GM23248 (cell line): ENCODE measurements around the gene SLC16A8. TPM values are rescaled to one million over a fixed set of nuclear protein-coding genes. Genes with fewer than 3 reads are reported as not detected.
"Not testable (repeated sequence)": the region's sequence is repeated elsewhere in the genome, so short reads cannot be mapped to it uniquely, and the experiment has no call there.

ENCODE experiments used
- DNase-seq: peaks from one replicate; pipeline ENCODE4 v3.0.0-alpha.2; 2015
- H2AFZ ChIP-seq: fragments of 200-600 bp; sonication (generic); 2 replicates; pipeline ENCODE4 v1.6.1; 2016; ENCODE audit warnings: antibody characterized with exemption
- H3F3A ChIP-seq: fragments of 200-600 bp; sonication (generic); 2 replicates; pipeline ENCODE4 v1.6.1; 2016; ENCODE audit warnings: mild to moderate bottlenecking, antibody characterized with exemption, mixed run types; ENCODE audit not compliant: insufficient read depth
- H3K27ac ChIP-seq: fragments of 200-600 bp; sonication (generic); 2 replicates; pipeline ENCODE4 v1.5.1; 2016; ENCODE audit warnings: mild to moderate bottlenecking
- H3K27me3 ChIP-seq: fragments of 200-600 bp; sonication (generic); replicated peaks from 2 replicates; pipeline ENCODE4 v1.6.1; 2016; ENCODE audit warnings: mild to moderate bottlenecking; ENCODE audit not compliant: insufficient read depth
- H3K36me3 ChIP-seq: fragments of 200-600 bp; sonication (generic); 2 replicates; pipeline ENCODE4 v1.6.1; 2016; ENCODE audit warnings: low read depth, mild to moderate bottlenecking
- H3K4me1 ChIP-seq: fragments of 200-600 bp; sonication (generic); 2 replicates; pipeline ENCODE4 v1.6.1; 2016; ENCODE audit warnings: mild to moderate bottlenecking; ENCODE audit not compliant: insufficient read depth
- H3K4me2 ChIP-seq: fragments of 200-600 bp; sonication (generic); one replicate; pipeline ENCODE4 v1.6.1; 2016; ENCODE audit warnings: mild to moderate bottlenecking; ENCODE audit not compliant: unreplicated experiment
- H3K4me3 ChIP-seq: fragments of 200-600 bp; sonication (generic); 2 replicates; pipeline ENCODE4 v1.5.1; 2016; ENCODE audit warnings: mild to moderate bottlenecking
- H3K79me2 ChIP-seq: fragments of 200-600 bp; sonication (generic); 2 replicates; pipeline ENCODE4 v1.6.1; 2016; ENCODE audit warnings: mild to moderate bottlenecking; ENCODE audit not compliant: insufficient read depth
- H3K9ac ChIP-seq: fragments of 200-600 bp; sonication (generic); 2 replicates; pipeline ENCODE4 v1.6.1; 2016; ENCODE audit warnings: mild to moderate bottlenecking
- H3K9me2 ChIP-seq: fragments of 200-600 bp; sonication (generic); 2 replicates; pipeline ENCODE4 v1.6.1; 2016; ENCODE audit warnings: mixed run types, mild to moderate bottlenecking, moderate library complexity; ENCODE audit not compliant: insufficient read depth
- H3K9me3 ChIP-seq: fragments of 200-600 bp; sonication (generic); one replicate; pipeline ENCODE4 v1.6.1; 2017; ENCODE audit warnings: low read depth
- H4K20me1 ChIP-seq: fragments of 200-600 bp; sonication (generic); 2 replicates; pipeline ENCODE4 v1.6.0; 2016; ENCODE audit not compliant: insufficient read depth
- EZH2 ChIP-seq: fragments of 200-600 bp; sonication (generic); IDR thresholded peaks from 2 replicates; pipeline ENCODE4 v1.6.1; 2018; ENCODE audit warnings: antibody characterized with exemption, mild to moderate bottlenecking; ENCODE audit not compliant: insufficient read depth, poor library complexity, severe bottlenecking
- EZH2phosphoT487 ChIP-seq: fragments of 200-600 bp; sonication (generic); IDR thresholded peaks from 2 replicates; pipeline ENCODE4 v1.6.1; 2018; ENCODE audit warnings: antibody characterized with exemption, moderate library complexity, mild to moderate bottlenecking, low read depth; ENCODE audit not compliant: insufficient read depth
- WGBS, 2 experiments: methylation state at CpG; one replicate each; pipeline ENCODE4 v1.1.6; 2015 to 2017; ENCODE audit warnings: low lambda C conversion rate in 2 of 2, low coverage in 1 of 2; ENCODE audit errors: missing lambda C conversion rate in 2 of 2; 5-methylcytosine and 5-hydroxymethylcytosine counted together
- in situ Hi-C: fragments of 300-500 bp; cut with MboI; formaldehyde crosslinking; loops from 2 replicates; pipeline ENCODE4 v1.15.0; 2020
- polyA plus RNA-seq: library from polyadenylated mRNA; unstranded; fragments of >200 nt; fragmentation: Nextera tagmentation; extraction: Ambion mirVana; gene quantifications from 2 replicates; pipeline ENCODE4 v1.2.1, GENCODE V29; 2016
- total RNA-seq: library from RNA; depleted of rRNA; stranded (reverse); fragments of >200 nt; shearing (Covaris generic); gene quantifications from 2 replicates; pipeline ENCODE4 v1.2.3, GENCODE V29; 2014

Gene SLC16A8
- total and polyA plus RNA-seq, 2 experiments from 2014 or later: 1.3 to 1.4 TPM

GRCh38 chr22:38040953-38041759, 42.8 kb downstream of the SLC16A8 start:
- H3K9me2 ChIP-seq: no peaks in the 10 kb centered on the region
- no peaks in the 10 kb centered on the region for H3K79me2 ChIP-seq
- H3K27ac ChIP-seq: no peak overlapping the region
- H3F3A ChIP-seq: no peaks in the 10 kb centered on the region
- no peaks in the 10 kb centered on the region for H3K27me3 ChIP-seq
- no peaks in the 10 kb centered on the region for H3K9me3 ChIP-seq
- DNase-seq: peak; percentile 21
- H2AFZ ChIP-seq: no peak overlapping the region
- no peaks in the 10 kb centered on the region for H4K20me1 ChIP-seq
- H3K9ac ChIP-seq: no peak overlapping the region
- WGBS, 2 experiments: 81 to 84% methylated on average over 20 of the region's 20 CpGs
- no peaks in the 10 kb centered on the region for H3K36me3 ChIP-seq
- no peak overlapping the region for H3K4me3 ChIP-seq
- TF ChIP-seq EZH2phosphoT487 (no peak), EZH2 (no peak)
- in situ Hi-C loops: no loop called here
- no peaks in the 10 kb centered on the region for H3K4me1 ChIP-seq
- H3K4me2 ChIP-seq: no peak overlapping the region

DNA sequence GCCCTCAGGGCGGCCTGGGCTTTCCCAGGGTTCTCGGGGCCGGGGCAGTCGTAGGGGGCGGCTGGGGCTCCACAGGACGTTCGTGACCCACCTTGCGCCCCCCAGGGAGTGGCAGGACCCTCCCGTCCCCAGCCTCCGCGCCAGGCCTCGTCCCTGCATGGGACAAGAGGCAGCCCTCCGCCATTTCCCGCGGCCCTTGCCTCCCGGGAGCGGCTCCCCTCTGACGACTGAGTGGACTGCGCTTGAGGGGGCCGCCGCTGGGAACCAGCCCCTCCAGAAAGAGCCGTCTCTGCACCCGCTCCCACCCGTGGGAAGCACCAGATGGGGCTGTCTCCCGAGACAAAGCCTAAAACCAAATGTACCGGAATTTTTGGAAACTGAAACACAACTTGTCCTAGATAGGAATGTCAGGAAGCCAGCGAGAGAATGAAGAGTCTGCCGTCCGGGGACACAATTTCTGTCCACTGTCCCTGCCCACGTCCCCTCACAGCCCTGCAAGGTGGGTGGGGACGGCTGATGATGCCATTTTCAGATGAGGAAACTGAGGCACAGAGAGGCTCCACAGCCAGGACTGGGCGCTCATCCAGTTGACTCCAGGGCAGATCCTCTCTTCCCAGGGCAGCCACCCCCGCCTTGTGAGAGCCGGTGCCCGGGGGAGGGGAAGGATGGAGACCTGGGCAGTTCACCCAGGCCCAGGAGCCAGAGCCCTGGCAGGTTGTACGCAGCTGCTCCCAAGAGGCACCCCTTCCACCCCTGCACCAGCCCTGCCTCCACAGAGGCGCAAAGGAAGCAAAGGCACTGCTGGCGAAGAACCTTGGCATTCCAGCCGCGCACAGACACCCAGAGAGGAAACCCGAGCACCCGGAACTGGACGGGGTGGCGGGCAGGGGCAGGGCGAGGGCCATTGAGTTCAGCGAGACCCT, 44.8 kb downstream of the SLC16A8 start:
- Histone ChIP-seq H3K9me2 (no peaks in the 10 kb centered on the region), H3K4me1 (peaks cover 9% of the 10 kb centered on the region), H4K20me1 (no peaks in the 10 kb centered on the region), H3F3A (no peaks in the 10 kb centered on the region), H3K79me2 (no peaks in the 10 kb centered on the region), H3K36me3 (no peaks in the 10 kb centered on the region), H3K9ac (no peak overlapping the region), H3K4me3 (no peak overlapping the region), H3K27ac (no peak overlapping the region), H3K27me3 (no peaks in the 10 kb centered on the region), H2AFZ (no peak overlapping the region), H3K9me3 (no peaks in the 10 kb centered on the region), H3K4me2 (no peak overlapping the region)
- TF ChIP-seq EZH2phosphoT487 (no peak), EZH2 (no peak)
- DNase-seq: no peak
- in situ Hi-C loops: no loop called here
- 50 to 58% methylated on average over 35 to 46 of the region's 46 CpGs for WGBS, 2 experiments

GRCh38 chr22:38038426-38038825, 45.6 kb downstream of the SLC16A8 start:
- Histone ChIP-seq H3K9ac (no peak overlapping the region), H3K27ac (no peak overlapping the region), H3K36me3 (no peaks in the 10 kb centered on the region), H3K4me1 (peaks cover 12% of the 10 kb centered on the region), H3K27me3 (no peaks in the 10 kb centered on the region), H3F3A (no peaks in the 10 kb centered on the region), H3K4me2 (no peak overlapping the region), H3K9me2 (no peaks in the 10 kb centered on the region), H2AFZ (no peak overlapping the region), H3K79me2 (no peaks in the 10 kb centered on the region), H3K4me3 (no peak overlapping the region), H4K20me1 (no peaks in the 10 kb centered on the region), H3K9me3 (no peaks in the 10 kb centered on the region)
- 89 to 95% methylated on average over 11 to 23 of the region's 23 CpGs for WGBS, 2 experiments
- in situ Hi-C loops: no loop called here
- DNase-seq: no peak
- TF ChIP-seq EZH2 (no peak), EZH2phosphoT487 (no peak)

DNA sequence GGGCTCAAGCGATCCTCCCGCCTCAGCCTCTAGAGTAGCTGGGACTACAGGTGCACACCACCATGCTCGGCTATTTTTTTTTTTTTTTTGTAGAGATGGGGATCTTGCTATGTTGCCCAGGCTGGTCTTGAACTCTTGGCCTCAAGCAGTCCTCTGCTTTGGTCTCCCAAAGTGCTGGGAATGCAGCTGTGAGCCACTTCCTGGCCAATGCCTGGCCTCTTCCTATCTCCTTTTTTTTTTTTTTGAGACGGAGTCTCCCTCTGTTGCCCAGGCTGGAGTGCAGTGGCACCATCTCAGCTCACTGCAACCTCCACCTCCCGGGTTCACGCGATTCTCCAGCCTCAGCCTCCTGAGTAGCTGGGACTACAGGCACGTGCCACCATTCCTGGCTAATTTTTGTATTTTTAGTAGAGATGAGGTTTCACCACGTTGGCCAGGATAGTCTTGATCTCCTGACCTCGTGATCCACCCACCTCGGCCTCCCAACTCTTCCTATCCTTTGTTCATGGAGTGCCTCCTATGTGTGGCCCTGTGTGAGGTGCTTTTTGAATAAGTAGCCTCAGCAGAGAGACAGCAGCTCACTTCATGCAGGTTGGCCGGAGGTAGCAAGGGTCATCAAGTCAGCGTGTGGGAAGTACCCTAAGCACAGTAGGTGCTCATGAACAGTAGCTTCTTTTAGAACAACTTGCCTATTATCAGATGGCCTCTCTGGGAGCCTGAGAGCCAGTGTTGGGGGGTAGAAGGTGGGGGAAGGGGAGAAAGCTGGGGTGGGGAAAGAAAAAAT, 46.4 kb downstream of the SLC16A8 start:
- H3F3A ChIP-seq, H4K20me1 ChIP-seq, H2AFZ ChIP-seq, H3K4me2 ChIP-seq, H3K9ac ChIP-seq, H3K27me3 ChIP-seq, H3K4me3 ChIP-seq, H3K9me2 ChIP-seq, in situ Hi-C loops, H3K27ac ChIP-seq, H3K79me2 ChIP-seq, H3K9me3 ChIP-seq, DNase-seq, H3K36me3 ChIP-seq: not testable (repeated sequence)
- WGBS, 2 experiments: 84 to 89% methylated on average over 13 of the region's 13 CpGs
- H3K4me1 ChIP-seq: peaks cover 19% of the 10 kb centered on the region
